T-cell (primary cell): Measurements from ENCODE around the gene DSCAML1. TPM values are rescaled to one million over a fixed set of nuclear protein-coding genes. Genes with fewer than 3 reads are reported as not detected.

Experiments used
- ATAC-seq, 4 experiments: fragments of 200-7000 bp in 3 of 4; fragments of 150-1000 bp in 1 of 4; cut with Tn5 transposase; replicated peaks in 1 of 4; 1 replicate in 3 of 4; 2 replicates in 1 of 4; pipeline ENCODE4 v1.10.0; 2021; ENCODE audit warnings: moderate library complexity in 3 of 4, mild to moderate bottlenecking in 2 of 4, moderate number of reproducible peaks in 1 of 4
- CTCF ChIA-PET, 2 donors: fragments of 300-600 bp; sonication (Branson Sonifier 250); formaldehyde crosslinking; loops; one replicate each; lab custom pipeline; 2022; ENCODE audit warnings: antibody characterized with exemption in 2 of 2; lab: Charles Lee
- POLR2A ChIA-PET, 2 donors: fragments of 300-600 bp; sonication (Branson Sonifier 250); formaldehyde crosslinking; loops; one replicate each; lab custom pipeline; 2022; ENCODE audit warnings: antibody characterized with exemption in 2 of 2; lab: Charles Lee
- DNase-seq, 35 experiments: peaks; one replicate each; pipeline versions ENCODE4 v3.0.0 to v3.0.0-alpha.2; 2013 to 2023
- H3K27ac ChIP-seq: one replicate; pipeline ENCODE4 v1.5.1; 2013; ENCODE audit warnings: low read length
- H3K27me3 ChIP-seq, 2 experiments: replicated peaks in 1 of 2; 1 replicate in 1 of 2; 2 replicates in 1 of 2; pipeline versions ENCODE4 v1.6.1 to v1.7.0; 2013; ENCODE audit warnings: low read length in 1 of 2, mixed read lengths in 1 of 2; ENCODE audit not compliant: control insufficient read depth in 2 of 2, insufficient read depth in 2 of 2; ENCODE audit errors: extremely low read depth in 1 of 2
- H3K36me3 ChIP-seq, 2 donors: 1 replicate in 1 of 2; 2 replicates in 1 of 2; pipeline versions ENCODE4 v1.6.1 to v1.7.0; 2013; ENCODE audit warnings: low read length in 1 of 2; ENCODE audit not compliant: control insufficient read depth in 2 of 2, insufficient read depth in 1 of 2; ENCODE audit errors: extremely low read depth in 1 of 2
- H3K4me1 ChIP-seq, 2 experiments: 1 replicate in 1 of 2; 2 replicates in 1 of 2; pipeline versions ENCODE4 v1.6.1 to v1.7.0; 2013; ENCODE audit warnings: low read length in 2 of 2, mixed read lengths in 1 of 2; ENCODE audit not compliant: insufficient read depth in 2 of 2, control insufficient read depth in 1 of 2; ENCODE audit errors: extremely low read depth in 1 of 2
- H3K4me3 ChIP-seq, 2 donors: 1 replicate in 1 of 2; 2 replicates in 1 of 2; pipeline versions ENCODE4 v1.5.1 to v1.7.0; 2013; ENCODE audit warnings: mild to moderate bottlenecking in 2 of 2, low read length in 1 of 2, moderate library complexity in 1 of 2; ENCODE audit not compliant: control insufficient read depth in 1 of 2; ENCODE audit errors: extremely low read depth in 1 of 2
- H3K9me3 ChIP-seq: 2 replicates; pipeline ENCODE4 v1.7.0; 2013
- H3K27ac Mint-ChIP-seq, 2 donors: one replicate each; pipeline ENCODE4 v1.8.0; 2020 to 2021; ENCODE audit warnings: mild to moderate bottlenecking in 2 of 2, mixed read lengths in 2 of 2
- H3K27me3 Mint-ChIP-seq, 2 donors: one replicate each; pipeline ENCODE4 v1.8.0; 2021 to 2022; ENCODE audit warnings: mixed read lengths in 2 of 2
- H3K36me3 Mint-ChIP-seq: one replicate; pipeline ENCODE4 v1.8.0; 2021; ENCODE audit warnings: mixed read lengths
- H3K4me1 Mint-ChIP-seq, 3 donors: one replicate each; pipeline ENCODE4 v1.8.0; 2020 to 2022; ENCODE audit warnings: mixed read lengths in 3 of 3, mild to moderate bottlenecking in 1 of 3
- H3K4me3 Mint-ChIP-seq, 3 donors: one replicate each; pipeline ENCODE4 v1.8.0; 2020 to 2022; ENCODE audit warnings: mild to moderate bottlenecking in 3 of 3, mixed read lengths in 3 of 3, moderate library complexity in 3 of 3
- H3K9me3 Mint-ChIP-seq, 3 donors: one replicate each; pipeline ENCODE4 v1.8.0; 2020 to 2022; ENCODE audit warnings: mixed read lengths in 3 of 3
- WGBS: methylation state at CpG from one replicate; pipeline ENCODE4 v1.1.5; 2013; ENCODE audit warnings: missing lambda C conversion rate; ENCODE audit not compliant: insufficient coverage; 5-methylcytosine and 5-hydroxymethylcytosine counted together
- total RNA-seq, 35 experiments: library from RNA in 6 of 35; stranded (reverse) in 6 of 35; fragments of 120-200 nt in 1 of 35; gene quantifications; one replicate each; pipeline versions ENCODE4 v1.2.1 to v1.2.4 and lab custom pipeline; 2013 to 2026

DSCAML1 gene
- total RNA-seq, 5 donors from 2014 or later (not counting 1 experiment from before 2014, with no cell fraction given) = 0.15 to 2.4 (median 0.96) TPM

DNA sequence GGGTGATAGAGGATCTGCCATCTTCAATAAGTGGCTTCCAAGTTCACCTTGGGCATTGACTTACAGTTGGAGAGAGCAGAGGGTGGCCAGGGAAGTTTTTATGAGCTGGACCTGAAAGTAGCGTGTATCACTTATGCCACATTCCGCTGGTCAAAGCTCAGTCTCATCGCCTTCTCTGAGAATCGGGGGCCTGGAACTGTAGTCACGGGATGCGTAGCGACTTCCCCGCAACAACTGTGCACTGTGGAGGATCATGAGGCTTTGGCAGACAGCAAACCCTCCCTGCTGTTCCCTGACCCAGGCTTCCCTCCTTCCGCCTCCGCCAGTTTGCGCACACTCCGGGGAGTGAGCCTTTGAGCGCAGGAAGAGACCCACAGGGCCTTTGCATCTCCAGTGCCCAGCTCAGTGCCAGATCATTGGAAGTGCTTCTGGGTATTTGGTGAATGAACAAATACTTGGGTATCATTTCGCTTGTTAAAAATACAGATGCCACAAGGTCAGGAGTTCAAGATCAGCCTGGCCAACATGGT, 373.9 kb downstream of the DSCAML1 start:
- no peak overlapping the region for H3K27ac Mint-ChIP-seq
- Histone ChIP-seq H3K27ac (no peak overlapping the region), H3K27me3 (peaks cover 0 to 31% of the 10 kb centered on the region in 2 experiments), H3K9me3 (no peaks in the 10 kb centered on the region), H3K36me3 (no peaks in the 10 kb centered on the region), H3K4me1 (peaks cover 0 to 6% of the 10 kb centered on the region in 2 experiments), H3K4me3 (no peak overlapping the region)
- DNase-seq (no peak), ATAC-seq (no peak)
- 83% methylated on average over 9 of the region's 14 CpGs for WGBS
- H3K4me3 Mint-ChIP-seq = no peak overlapping the region
- CTCF ChIA-PET = no interaction called here
- H3K4me1 Mint-ChIP-seq = peaks cover 7 to 16% (median 10%) of the 10 kb centered on the region in 3 donors
- POLR2A ChIA-PET = no interaction called here
- H3K9me3 Mint-ChIP-seq = no peaks in the 10 kb centered on the region
- H3K36me3 Mint-ChIP-seq = no peaks in the 10 kb centered on the region
- peaks cover 6 to 14% of the 10 kb centered on the region in 2 donors for H3K27me3 Mint-ChIP-seq

DNA sequence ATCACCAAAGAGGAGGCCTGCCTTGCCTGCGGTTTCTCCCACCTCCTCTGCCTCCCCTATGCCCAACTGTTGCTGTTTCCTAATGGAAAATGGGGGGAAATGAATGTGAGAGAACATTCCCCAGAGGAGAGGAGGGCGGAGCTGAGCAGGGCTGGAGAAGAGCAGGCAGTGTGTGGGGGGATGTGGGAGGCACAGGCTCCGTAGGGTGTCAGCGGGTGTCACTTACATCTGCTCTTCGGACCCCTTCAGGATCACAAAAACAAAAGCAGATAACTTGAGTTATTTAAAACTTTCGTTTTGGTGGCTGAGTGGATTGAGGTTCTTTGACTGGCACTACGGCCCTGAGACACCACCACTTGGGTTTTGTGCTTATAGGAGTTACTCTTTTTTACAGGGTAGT, 375.5 kb downstream of the DSCAML1 start:
- Histone ChIP-seq H3K9me3 (no peaks in the 10 kb centered on the region), H3K27me3 (peaks cover 0 to 30% of the 10 kb centered on the region in 2 experiments), H3K4me1 (peaks cover 0 to 5% of the 10 kb centered on the region in 2 experiments), H3K36me3 (no peaks in the 10 kb centered on the region), H3K27ac (no peak overlapping the region), H3K4me3 (no peak overlapping the region)
- no peaks in the 10 kb centered on the region for H3K36me3 Mint-ChIP-seq
- H3K27ac Mint-ChIP-seq = no peak overlapping the region
- H3K9me3 Mint-ChIP-seq = no peaks in the 10 kb centered on the region
- 60% methylated on average over 2 of the region's 7 CpGs for WGBS
- peaks cover 7 to 19% of the 10 kb centered on the region in 2 donors for H3K27me3 Mint-ChIP-seq
- DNase-seq = no peak
- ChIA-PET POLR2A (no interaction called here), CTCF (no interaction called here)
- no peak for ATAC-seq
- no peak overlapping the region for H3K4me3 Mint-ChIP-seq
- H3K4me1 Mint-ChIP-seq = peaks cover 4 to 7% (median 4%) of the 10 kb centered on the region in 3 donors

DNA sequence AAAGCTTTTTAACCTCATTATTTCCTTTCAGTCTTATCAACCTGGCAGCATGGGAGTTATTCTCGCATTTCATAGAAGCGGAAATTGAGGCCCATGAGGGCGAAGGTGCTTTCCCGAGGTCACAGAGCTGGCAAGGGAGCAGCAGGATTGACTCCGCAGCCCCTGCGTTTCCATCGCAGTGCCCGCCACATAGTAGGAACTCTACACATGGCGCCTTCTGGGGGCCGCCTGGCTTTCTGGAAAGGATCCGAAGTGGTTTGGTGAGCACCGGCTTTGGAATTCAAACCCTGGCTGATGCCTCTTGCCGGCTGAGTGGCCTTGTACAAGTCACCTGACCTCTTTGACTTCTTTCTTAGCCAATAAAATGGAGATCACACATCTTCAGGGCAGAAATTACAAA, 376.0 kb downstream of the DSCAML1 start:
- ATAC-seq (no peak), DNase-seq (no peak)
- no peaks in the 10 kb centered on the region for H3K9me3 Mint-ChIP-seq
- peaks cover 0 to under 1% of the 10 kb centered on the region in 2 experiments for H3K4me1 ChIP-seq
- no peak overlapping the region for H3K4me3 Mint-ChIP-seq
- H3K36me3 ChIP-seq = no peaks in the 10 kb centered on the region
- 77% methylated on average over 13 of the region's 13 CpGs for WGBS
- no peaks in the 10 kb centered on the region for H3K9me3 ChIP-seq
- H3K27ac ChIP-seq = no peak overlapping the region
- POLR2A ChIA-PET = no interaction called here
- no peaks in the 10 kb centered on the region for H3K36me3 Mint-ChIP-seq
- peaks cover 0 to 3% (median under 1%) of the 10 kb centered on the region in 3 donors for H3K4me1 Mint-ChIP-seq
- no peak overlapping the region for H3K27ac Mint-ChIP-seq
- H3K4me3 ChIP-seq = no peak overlapping the region
- peaks cover 7 to 17% of the 10 kb centered on the region in 2 donors for H3K27me3 Mint-ChIP-seq
- H3K27me3 ChIP-seq = peaks cover 0 to 25% of the 10 kb centered on the region in 2 experiments
- CTCF ChIA-PET = no interaction called here

DNA sequence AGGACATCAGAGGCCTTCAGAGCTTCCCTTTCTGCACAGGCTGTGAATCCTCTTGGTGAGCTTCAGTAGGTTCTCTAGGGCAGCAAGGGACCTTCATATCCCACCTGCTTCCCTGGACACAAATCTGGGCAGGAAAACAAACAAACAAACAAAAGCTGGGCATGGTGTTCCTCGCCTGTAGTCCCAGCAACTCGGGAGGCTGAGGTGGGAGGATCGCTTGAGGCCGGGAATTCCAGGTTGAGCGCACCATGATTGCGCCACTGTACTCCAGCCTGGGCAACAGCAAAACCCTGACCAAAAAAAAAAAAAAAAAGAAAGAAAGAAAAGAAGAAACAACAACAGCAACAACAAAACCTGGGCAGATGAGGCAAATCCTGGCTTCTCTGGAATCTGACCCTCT, 376.4 kb downstream of the DSCAML1 start:
- Histone ChIP-seq H3K27ac (no peak overlapping the region), H3K9me3 (no peaks in the 10 kb centered on the region), H3K4me1 (no peaks in the 10 kb centered on the region), H3K36me3 (no peaks in the 10 kb centered on the region), H3K27me3 (peaks cover 0 to 24% of the 10 kb centered on the region in 2 experiments), H3K4me3 (no peak overlapping the region)
- no peaks in the 10 kb centered on the region for H3K4me1 Mint-ChIP-seq
- ChIA-PET CTCF (no interaction called here), POLR2A (no interaction called here)
- H3K27ac Mint-ChIP-seq = no peak overlapping the region
- no peaks in the 10 kb centered on the region for H3K36me3 Mint-ChIP-seq
- no peak overlapping the region for H3K4me3 Mint-ChIP-seq
- no peak for ATAC-seq
- WGBS = no CpG with 5 or more reads among the region's 6 CpGs
- DNase-seq = no peak
- peaks cover 7 to 14% of the 10 kb centered on the region in 2 donors for H3K27me3 Mint-ChIP-seq
- H3K9me3 Mint-ChIP-seq = no peaks in the 10 kb centered on the region

DNA sequence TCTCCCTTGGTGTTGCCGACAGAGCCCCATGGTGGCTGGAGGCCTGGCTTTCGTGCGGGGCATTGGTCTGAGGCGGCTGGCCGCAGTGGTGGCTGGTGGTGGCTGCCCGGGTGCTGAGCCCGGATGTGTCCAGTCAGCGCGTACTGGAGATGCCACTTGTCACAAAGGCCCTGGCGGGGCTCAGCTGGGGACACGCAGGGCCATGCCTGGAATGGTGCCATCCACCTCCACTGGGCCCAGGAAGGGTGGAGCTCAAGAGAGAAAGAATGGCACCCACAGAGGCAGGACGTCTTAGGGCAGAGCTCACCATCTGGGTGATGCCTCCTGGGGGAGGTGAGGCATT, 376.9 kb downstream of the DSCAML1 start:
- no peaks in the 10 kb centered on the region for H3K36me3 ChIP-seq
- Mint-ChIP-seq H3K9me3 (no peaks in the 10 kb centered on the region), H3K27ac (no peak overlapping the region), H3K4me1 (no peaks in the 10 kb centered on the region), H3K4me3 (no peak overlapping the region), H3K36me3 (no peaks in the 10 kb centered on the region), H3K27me3 (peaks cover 7 to 13% of the 10 kb centered on the region in 2 donors)
- no peak overlapping the region for H3K4me3 ChIP-seq
- 91% methylated on average over 12 of the region's 12 CpGs for WGBS
- POLR2A ChIA-PET = no interaction called here
- CTCF ChIA-PET = no interaction called here
- H3K4me1 ChIP-seq = no peaks in the 10 kb centered on the region
- DNase-seq = no peak
- H3K27me3 ChIP-seq = peaks cover 0 to 22% of the 10 kb centered on the region in 2 experiments
- no peaks in the 10 kb centered on the region for H3K9me3 ChIP-seq
- no peak for ATAC-seq
- no peak overlapping the region for H3K27ac ChIP-seq

DNA sequence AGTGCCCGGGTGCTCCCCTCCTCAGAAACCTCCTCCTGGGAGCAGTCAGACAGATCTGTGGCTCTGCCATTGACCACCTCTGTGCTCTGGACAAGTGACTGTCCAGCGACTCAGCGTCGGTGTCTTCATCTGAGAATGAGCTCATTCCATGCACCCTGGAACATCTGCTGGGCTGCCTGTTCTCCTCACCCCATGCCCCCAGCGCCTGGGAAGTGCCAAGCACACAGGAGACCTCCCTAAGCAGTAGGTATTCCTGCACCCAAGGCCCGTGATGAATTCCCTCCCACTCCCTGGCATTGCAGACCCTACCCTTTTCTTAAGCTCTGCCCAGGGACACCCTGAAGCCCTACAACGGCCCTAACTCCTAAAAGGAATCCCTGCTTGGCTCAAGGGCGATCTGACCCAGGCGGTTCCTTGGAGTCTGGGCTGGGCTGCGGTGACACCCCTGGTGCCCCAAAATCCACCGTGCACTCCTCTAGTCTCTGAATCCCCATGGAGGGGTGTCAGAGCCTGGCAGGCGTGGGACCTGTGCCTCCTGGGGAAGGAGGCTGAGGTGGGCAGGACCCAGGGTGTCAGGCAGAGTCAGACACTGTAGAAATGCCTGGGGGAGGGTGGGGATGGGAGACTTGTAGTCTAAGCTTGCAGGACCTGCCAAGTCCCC, 377.4 kb downstream of the DSCAML1 start:
- H3K4me3 ChIP-seq = no peak overlapping the region
- ATAC-seq = no peak
- no peaks in the 10 kb centered on the region for H3K4me1 Mint-ChIP-seq
- H3K36me3 Mint-ChIP-seq = no peaks in the 10 kb centered on the region
- no peak overlapping the region for H3K4me3 Mint-ChIP-seq
- POLR2A ChIA-PET = no interaction called here
- H3K27ac ChIP-seq = no peak overlapping the region
- no peaks in the 10 kb centered on the region for H3K9me3 Mint-ChIP-seq
- H3K4me1 ChIP-seq = no peaks in the 10 kb centered on the region
- CTCF ChIA-PET = no interaction called here
- WGBS = 76% methylated on average over 10 of the region's 12 CpGs
- H3K27me3 ChIP-seq = peaks cover 0 to 22% of the 10 kb centered on the region in 2 experiments
- no peak for DNase-seq
- no peak overlapping the region for H3K27ac Mint-ChIP-seq
- no peaks in the 10 kb centered on the region for H3K9me3 ChIP-seq
- H3K36me3 ChIP-seq = no peaks in the 10 kb centered on the region
- peaks cover 5 to 8% of the 10 kb centered on the region in 2 donors for H3K27me3 Mint-ChIP-seq
